Medulla oblongata (tissue), 1 donor: ENCODE measurements around the gene RAB17.

Source experiments
- DNase-seq: peaks from one replicate; pipeline ENCODE4 v3.0.0-alpha.2; 2015; ENCODE audit errors: extremely low spot score

Gene RAB17, protein sequence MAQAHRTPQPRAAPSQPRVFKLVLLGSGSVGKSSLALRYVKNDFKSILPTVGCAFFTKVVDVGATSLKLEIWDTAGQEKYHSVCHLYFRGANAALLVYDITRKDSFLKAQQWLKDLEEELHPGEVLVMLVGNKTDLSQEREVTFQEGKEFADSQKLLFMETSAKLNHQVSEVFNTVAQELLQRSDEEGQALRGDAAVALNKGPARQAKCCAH

DNA sequence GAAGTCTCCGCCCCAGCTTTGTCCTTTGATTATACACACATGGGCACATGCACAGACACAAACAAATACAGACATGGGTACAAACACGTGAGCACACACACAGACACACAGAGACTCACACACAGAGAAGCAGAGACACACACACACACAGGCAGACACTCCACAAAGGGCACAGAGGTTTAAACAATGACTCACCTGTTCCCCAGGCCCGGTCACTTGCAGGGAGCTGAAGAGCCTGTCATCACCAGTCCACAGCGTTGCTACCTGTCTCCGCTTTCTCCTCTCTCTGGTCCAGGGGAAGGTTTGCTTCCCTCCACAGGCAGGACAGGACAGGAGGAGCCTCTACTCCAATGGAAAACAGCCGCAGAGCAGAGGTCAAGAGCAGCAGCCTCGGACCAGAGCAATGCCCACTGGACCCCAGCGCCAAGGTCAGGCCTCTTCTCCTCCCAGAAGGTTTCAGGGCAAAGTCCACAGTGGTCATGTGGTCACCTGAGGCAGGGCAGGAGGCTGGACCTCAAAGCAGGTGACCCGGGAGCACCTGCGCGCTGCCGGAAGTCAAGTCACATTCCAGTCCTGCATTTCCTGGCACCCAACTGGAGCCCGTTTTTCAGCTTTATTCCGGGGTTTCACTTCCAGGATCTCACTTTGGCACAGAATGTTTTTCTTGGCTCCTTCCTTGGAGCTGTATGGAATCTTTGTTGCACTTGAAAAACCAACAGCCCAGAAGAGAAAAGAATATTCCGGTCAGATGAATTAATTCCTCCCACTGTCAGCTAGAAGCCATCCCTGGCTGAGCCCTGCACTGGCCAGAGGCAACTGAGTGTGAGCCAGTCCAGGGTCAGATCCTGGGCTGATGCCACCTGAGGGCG lies at the start of gene RAB17:
Gene RAB17, minus strand, starts transcription at position 463 of the 869 bp plus-strand sequence. CDS start 4,580 bp downstream, outside the sequence.
- no peak for DNase-seq

DNA sequence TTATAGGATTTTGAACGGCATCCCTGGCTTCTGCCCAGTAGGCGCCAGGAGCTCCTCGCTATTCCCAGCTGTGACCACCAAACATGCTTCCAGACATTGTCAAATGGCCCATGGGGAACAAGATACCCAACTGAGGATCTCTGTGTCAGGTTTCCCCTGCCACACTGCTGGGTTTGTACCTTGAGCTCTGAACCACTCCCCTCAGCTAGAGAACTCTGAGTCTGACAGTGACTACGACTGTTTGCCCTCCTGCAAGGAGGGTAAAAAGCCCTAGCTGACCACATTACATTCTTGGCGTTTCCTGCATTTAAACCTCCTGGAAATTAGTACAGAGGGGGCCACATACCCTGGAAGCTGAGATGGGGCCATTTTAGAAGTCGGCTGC lies 49.3 kb upstream of the RAB17 start:
- no peak for DNase-seq

DNA sequence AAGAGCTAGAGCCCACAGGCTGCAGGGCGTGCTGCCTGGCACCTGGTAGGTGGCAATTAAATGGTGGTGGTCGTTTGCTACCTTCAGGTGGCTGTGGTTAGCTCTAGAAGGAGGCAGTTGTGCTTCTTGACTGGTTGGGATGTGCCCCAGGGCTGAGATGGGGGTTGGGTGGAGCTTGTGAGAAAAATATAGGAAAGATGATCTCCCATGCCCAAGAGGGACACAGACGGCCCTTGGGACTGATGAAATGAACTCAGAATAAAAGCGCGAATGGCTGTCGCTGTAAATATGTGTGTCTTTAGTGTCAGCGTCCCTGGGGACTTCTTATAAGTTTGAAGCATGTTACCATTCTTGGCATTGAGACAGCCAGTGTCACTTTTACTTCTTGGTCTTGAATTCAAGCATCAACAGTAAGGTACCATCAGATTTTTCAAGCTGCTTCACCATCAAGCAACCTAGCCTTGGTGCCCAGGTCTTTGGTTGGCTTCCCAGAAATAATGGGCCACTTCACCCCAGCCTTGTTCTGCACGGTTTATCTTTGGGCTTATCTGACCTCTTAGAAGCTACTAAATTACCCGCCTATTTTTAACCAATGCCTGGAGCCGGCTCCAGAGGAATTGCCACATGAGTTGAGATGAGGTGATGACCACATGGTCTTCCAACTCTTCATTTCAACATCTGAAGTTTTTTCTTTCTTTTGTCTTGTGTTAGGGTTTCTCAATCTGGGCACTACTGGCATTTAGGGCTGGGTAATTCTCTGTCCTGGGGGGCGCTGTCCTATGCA lies 48.7 kb upstream of the RAB17 start:
- DNase-seq = no peak

DNA sequence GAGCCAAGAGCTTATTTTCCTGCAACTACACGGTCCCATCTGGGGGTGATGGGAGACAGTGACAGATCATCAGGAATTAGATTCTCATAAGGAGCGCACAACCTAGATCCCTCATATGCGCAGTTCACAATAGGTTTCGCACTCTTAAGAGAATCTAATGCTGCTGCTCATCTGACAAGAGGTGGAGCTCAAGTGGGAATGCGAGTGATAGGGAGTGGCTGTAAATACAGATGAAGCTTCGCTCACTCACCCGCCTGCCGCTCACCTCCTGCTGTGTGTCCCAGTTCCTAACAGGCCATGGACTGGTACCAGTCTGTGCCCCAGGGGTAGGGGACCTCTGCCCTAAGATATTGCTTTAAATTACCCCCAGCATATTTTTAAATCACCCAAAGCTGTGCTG lies 47.6 kb upstream of the RAB17 start:
- DNase-seq = no peak

DNA sequence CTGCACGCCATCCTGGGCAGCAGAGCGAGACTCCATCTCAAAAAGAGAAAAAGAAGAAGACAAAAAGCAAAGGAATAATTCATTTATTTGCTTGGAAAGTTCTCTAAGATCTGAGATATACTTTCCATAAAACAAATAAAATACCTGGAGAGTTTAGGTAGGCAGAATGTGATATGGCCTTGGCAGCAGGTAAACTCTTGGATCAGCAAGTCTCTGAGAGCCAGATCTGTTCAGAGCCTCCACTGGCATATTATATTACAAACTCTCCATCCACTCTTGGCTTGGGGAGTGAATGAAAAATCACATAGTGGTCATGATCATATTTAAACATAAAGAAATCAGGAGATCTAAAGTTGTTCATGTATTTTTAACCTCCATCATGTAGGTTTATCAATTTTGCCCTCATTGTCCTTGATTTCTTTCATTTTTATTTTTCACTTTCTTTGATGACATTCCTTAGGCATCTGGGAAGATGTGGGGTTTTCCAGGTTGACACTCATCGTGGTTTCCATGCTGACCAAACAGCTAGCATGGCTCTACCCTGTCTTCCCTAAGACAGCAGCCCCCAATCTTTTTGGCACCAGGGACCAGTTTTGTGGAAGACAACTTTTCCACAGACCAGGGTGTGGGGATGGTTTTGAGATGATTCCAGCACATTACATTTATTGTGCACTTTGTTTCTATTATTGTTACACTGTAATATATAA lies 47.0 kb upstream of the RAB17 start:
- DNase-seq = no peak

DNA sequence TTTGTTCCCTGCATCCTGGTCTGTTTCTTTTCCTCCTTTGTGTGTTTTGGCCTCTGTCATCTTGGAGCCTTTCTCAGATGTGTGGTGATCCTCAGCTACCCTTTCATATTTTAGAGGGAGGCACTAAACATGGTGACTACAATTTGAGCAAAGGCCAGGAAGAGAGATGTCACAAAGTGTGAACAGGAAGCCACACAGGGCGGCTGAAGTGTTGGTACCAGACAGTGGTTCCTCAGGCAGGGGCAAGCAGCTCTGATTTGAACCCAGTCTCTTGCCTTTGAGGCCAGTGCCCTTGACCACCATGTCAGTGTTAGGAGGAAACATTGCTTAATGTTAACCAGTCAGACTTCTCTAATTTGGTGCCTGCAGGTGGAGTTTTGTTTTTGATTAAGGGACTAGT lies 46.0 kb upstream of the RAB17 start:
- no peak for DNase-seq

DNA sequence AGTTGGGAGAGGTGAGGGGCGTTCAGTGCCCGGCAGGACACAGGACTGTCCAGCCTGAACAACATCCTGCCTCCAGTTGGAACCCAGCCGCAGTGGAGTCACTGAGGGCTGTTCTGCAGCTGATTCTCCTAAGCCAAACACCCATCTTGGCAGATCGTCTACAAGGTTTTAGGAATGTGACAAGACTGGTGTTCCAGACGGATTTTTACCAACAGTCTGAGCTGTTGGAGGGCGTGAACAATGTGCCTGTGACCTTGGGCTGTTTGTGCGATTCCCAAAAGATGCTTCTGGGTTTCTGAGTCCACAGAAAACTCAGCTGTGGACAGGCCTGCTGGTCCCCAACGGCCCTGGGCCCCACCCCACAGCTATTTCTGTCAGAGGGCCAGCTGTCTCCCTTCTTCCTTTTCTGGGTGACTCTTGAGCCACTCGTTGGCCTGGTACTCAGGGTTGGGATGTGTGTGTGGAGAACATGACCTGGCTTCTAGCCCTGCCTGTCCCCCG lies 42.6 kb upstream of the RAB17 start:
- no peak for DNase-seq

DNA sequence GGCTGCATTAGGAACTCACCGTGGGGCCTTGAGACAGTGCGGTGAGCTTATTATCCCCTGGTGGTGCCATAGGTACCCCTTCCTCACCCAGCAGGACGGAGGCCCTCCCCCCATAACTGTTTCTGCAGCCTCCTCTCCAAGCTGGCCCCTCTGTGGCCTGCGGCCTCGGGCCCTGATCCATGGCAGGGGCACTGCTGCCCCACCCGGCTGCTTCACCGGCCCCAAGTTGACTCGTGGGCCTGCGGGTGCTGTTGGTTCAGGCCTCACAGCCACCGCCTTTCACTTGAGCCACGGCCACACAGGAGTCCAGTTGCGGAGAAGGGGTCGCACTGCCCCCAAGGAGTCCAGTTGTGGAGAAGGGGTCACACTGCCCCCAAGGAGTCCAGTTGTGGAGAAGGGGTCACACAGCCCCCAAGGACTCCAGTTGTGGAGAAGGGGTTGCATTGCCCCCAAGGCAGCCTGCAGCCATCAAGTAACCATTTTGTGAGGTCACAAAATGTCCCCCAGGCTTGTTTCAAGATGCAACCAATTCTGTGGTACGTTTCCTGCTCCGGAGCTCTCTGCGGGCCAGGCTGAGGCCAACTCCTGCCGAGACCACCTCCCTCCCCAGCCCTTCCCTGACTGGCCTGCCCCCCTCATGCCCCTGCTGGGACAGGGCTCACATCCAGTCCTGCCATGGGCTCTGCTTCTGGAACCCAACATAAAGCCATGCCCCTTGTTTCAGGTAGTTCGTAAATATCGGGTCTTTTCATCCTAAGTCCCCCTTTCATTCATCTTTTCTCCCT lies 41.5 kb upstream of the RAB17 start:
- no peak for DNase-seq

DNA sequence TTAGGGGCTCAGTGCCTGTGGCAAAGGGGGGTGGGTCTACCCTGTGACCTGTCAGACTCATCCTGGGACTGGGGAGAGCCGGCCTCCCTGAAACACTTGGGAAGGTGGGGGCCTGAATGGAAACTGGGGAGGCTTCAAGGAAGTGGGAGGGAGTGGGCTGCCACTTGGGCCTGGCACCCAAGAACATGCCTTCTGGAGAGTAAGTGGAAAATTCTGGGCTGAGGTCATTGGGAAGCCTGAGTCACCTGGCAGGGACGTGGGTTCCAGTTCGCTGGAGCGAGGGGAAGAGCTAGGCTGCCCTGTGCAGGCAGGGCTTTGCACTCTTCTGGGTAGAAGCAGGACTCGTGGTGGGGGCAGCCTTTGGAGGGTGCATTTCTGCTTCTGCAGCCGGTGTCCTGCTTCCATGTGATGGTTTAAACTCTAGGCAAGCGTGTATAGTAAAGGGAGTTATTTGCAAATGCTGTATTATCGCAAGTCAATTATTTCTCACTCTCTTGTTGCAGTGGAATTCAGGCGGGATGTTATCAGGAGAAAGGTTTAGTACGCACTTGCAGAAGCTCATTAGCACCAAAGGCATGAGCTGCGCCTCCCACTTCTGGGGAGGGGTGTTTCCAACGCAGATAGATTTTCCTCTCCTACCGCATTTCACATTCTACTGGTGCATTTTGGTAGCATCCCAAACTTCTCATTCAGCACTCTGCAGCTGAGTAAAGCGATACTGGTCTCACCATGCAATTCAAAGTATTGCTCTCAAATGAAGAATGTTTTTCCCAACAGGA lies 40.7 kb upstream of the RAB17 start:
- no peak for DNase-seq

DNA sequence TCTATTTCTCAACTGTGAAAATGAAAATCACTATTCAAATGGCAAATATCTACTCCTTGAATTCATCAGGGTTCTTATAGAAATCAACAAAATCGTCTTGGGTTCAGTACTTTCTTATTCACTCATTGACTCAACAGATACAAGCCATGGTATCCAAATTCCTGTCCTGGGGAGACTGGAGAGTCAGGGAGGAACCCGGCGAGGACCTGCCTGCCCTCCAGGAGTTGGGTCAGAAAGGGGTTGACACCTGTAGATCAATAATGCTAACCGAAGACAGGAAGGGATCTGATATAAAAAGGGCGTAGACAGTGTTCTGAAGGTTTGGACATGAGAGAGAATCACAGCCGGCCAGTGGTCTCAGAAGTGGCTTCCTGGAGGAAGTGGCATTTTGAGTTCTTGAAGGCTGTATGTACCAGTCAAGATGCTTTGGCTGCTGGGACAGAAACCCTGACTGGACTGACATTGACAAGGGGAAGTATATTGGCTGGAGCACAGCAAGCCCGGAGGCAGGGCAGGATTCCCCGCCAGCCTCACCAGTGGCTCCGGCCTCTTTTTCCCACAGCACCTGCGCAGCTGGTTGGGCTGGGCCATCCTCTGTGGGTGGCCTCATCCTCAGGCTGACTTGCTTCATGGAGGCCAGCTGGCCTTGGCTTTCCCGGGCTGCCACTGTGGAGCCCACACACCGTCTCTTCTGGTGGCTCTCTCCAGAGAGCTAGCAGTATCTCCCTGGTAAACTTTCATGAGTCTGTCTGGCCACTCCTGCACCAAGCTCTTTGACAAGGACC lies 39.9 kb upstream of the RAB17 start:
- no peak for DNase-seq

DNA sequence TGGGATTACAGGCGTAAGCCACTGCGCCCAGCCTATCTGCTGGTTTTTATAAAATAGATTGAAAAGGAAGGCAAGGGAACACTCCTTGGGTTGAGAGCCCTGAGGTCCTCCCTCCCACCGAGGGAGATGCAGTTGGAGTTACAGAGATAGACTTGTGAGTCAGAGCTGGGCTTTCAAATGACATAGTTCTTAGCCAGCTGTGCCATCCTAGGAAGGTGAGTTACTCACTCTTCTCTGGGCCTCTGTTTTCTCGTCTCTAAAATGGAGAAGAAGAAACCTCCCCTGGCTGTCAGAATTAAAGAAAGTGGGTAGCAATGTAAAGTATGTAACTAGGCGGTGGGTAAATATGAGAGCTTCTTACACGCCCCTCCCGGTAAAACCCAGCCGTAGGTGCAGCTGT lies 39.2 kb upstream of the RAB17 start:
- DNase-seq = no peak

DNA sequence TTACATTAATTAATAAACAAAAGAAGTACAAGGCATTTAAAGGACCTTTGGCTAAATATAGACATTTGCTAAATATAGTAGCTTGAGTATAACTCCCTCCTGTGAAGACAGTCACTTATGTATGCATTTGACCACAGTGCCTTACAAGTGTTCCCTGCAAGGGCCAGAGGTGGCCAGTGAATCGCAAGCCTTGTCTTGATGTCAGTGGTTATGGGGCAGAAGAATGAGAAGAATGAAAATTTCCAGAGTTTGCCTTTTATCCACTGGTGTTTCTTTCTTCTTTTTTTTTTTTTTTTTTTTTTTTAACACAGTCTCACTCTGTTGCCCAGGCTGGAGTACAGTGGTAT lies 38.6 kb upstream of the RAB17 start:
- DNase-seq = no peak

DNA sequence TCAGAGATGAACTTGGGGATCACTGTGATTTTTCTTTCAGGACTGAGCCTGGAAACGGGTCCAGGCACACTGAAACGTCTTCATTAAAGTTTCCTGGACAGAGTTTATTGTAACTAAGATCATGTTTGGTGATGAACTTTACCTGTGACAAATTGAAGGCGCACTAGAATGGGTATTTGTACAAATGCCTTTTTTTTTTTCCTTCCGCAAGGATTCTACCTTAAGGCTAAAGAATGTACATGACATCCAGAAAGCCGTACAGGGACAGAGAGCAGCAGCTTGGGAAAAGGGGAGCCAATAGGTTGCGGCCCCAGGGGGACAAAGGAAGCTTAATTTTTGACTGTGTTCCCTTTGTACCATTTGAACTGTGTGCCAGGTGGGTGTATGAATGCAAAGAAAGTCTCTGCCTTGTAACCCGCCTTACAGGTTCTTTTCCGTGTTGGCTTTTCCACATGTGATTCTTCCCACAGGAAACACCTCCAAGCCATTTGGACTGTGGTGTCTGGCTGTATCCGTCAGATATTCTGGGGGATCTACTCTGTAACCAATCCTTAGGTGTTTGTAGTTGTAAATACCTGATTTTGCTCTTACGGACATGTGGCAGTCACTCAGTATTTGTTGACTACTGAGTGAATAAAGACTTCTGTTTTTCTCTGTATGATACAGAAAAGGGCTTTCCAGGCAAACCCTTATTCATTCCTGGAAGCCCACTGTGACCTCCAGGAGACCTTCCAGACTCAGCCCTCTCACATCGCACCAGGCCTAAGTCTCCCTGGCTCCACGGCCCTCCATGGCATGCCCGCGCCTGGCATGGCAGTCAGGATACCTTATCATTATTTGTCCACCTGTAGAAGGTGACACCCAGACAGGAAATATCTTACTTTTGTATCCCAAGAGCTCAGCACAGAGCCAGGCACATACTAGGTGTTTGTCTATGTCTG lies 38.0 kb upstream of the RAB17 start:
- DNase-seq = no peak

DNA sequence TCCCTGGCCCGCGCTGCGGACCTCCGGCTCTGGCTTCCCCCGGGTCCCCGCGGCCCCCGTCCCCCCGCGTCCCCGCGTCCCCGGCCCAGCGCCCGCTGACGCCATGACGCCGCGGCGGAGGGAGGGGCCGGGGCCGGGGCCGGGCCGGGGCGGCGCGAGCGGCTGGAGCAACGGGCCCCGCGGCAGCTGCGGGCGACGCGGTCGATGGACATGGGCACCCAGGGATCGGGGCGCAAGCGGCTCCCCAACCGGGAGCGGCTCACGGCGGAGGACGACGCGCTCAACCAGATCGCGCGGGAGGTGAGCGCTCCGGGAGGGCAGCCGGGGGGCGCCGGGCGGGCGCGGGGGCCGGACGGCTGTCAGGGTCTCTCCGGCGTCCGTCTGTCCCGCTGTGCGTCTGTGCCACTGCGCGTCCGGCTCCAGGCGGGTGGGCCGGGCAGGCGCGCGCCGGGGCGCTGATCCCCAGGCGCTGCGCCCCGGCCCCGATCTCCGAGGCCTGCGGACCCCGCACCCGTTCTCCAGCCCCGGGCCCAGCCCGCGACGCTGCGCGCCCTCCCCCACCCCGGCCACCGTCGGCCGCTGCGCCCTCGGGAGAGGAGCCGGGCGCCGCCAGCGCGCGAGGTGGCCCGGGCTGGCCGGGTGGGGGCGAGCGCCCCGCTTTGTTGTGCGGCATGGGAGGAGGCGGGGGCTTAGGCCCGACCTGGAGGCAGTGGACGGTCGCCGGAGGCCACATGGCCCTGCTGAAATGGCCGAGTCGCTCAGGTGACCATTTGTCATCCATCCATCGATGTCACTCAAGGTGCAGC lies 37.1 kb upstream of the RAB17 start, which contains the start of gene LRRFIP1:
Gene LRRFIP1, plus strand, starts transcription at position 147 of the 806 bp plus-strand sequence. Its CDS starts 58 bp downstream, at position 205.
- DNase-seq = no peak

DNA sequence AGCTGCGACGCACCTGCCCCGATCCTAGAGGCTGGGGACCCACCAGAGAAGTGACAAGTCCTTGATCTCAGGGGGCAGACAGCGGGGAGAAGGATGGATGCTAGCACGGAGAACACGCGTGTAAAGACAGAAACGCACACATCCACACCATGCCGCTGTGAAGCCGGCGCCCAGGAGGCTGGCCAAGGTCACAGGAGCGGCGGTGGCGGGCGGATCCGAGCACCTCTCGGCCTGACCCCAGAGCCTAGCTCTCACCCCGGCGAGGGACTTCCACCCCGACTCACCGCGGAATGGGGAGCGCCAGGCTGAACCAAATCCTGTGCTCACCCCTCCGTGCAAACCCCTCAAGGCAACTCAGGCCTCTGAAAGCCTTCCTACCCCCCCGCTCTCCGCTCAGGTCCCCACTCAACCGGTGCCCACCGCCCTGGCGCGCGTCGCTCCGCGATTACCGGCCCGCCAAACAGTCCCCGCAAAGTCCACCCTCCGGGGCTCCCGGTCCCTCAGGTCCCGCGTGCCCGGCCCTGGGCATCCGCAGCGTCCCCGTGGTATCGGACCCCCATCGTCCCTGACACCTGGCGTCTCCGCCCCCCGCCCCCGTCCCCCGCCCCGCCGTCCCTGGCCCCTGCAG lies 36.4 kb upstream of the RAB17 start:
- DNase-seq = no peak

DNA sequence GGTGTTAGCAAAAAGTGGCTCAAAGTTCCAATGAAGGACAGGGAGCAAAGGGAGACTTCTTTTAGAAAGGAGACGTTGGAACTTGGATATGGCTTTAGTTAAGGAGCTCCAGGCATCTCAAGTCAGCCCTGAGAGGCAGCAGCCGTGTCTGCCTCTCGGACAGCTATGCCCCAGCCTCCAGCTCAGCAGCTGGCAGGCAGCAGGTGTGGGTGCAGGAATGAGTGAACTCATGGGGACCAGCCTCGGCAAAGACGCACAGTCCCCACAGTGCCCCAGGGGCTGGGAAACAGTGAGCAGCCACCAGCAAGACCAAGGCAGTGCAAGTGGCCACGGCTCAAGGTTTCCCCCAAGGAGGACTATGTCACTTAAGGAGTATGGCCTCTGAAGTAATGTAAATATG lies 35.2 kb upstream of the RAB17 start:
- no peak for DNase-seq

DNA sequence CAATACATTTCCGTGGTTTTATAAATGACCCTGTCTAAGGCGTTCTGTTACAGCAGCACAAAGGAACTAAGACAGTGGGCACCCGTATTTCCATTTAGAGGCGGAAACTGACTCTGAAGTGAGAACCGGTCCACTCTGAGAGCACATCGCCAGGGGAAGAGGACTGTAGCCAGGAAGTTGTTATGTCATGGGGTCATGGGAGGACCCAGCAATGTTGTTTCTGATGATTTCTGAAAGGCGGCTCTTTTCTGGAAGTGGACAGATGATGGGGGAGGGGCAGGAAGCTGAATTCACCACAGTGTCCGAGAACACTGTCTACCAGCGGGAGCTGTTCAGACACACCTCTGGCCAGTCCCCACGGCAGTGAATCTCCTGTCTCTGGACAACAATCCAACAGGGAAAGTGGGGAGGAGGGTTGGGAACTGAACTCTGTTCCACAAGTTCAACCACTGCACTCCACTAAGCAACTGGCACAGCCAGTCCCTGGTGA lies 34.7 kb upstream of the RAB17 start:
- DNase-seq = no peak
